ENCODE results near the gene CDK6. TPM values are rescaled to one million over a fixed set of nuclear protein-coding genes. Genes with fewer than 3 reads are reported as not detected.

Gene CDK6
- total and polyA plus RNA-seq, 2 experiments from 2014 or later, result 7.4 to 23.7 TPM

GRCh38 chr7:92716825-92717580, 119.4 kb downstream of the CDK6 start (continued):
- TF ChIP-seq, protein P1, sequence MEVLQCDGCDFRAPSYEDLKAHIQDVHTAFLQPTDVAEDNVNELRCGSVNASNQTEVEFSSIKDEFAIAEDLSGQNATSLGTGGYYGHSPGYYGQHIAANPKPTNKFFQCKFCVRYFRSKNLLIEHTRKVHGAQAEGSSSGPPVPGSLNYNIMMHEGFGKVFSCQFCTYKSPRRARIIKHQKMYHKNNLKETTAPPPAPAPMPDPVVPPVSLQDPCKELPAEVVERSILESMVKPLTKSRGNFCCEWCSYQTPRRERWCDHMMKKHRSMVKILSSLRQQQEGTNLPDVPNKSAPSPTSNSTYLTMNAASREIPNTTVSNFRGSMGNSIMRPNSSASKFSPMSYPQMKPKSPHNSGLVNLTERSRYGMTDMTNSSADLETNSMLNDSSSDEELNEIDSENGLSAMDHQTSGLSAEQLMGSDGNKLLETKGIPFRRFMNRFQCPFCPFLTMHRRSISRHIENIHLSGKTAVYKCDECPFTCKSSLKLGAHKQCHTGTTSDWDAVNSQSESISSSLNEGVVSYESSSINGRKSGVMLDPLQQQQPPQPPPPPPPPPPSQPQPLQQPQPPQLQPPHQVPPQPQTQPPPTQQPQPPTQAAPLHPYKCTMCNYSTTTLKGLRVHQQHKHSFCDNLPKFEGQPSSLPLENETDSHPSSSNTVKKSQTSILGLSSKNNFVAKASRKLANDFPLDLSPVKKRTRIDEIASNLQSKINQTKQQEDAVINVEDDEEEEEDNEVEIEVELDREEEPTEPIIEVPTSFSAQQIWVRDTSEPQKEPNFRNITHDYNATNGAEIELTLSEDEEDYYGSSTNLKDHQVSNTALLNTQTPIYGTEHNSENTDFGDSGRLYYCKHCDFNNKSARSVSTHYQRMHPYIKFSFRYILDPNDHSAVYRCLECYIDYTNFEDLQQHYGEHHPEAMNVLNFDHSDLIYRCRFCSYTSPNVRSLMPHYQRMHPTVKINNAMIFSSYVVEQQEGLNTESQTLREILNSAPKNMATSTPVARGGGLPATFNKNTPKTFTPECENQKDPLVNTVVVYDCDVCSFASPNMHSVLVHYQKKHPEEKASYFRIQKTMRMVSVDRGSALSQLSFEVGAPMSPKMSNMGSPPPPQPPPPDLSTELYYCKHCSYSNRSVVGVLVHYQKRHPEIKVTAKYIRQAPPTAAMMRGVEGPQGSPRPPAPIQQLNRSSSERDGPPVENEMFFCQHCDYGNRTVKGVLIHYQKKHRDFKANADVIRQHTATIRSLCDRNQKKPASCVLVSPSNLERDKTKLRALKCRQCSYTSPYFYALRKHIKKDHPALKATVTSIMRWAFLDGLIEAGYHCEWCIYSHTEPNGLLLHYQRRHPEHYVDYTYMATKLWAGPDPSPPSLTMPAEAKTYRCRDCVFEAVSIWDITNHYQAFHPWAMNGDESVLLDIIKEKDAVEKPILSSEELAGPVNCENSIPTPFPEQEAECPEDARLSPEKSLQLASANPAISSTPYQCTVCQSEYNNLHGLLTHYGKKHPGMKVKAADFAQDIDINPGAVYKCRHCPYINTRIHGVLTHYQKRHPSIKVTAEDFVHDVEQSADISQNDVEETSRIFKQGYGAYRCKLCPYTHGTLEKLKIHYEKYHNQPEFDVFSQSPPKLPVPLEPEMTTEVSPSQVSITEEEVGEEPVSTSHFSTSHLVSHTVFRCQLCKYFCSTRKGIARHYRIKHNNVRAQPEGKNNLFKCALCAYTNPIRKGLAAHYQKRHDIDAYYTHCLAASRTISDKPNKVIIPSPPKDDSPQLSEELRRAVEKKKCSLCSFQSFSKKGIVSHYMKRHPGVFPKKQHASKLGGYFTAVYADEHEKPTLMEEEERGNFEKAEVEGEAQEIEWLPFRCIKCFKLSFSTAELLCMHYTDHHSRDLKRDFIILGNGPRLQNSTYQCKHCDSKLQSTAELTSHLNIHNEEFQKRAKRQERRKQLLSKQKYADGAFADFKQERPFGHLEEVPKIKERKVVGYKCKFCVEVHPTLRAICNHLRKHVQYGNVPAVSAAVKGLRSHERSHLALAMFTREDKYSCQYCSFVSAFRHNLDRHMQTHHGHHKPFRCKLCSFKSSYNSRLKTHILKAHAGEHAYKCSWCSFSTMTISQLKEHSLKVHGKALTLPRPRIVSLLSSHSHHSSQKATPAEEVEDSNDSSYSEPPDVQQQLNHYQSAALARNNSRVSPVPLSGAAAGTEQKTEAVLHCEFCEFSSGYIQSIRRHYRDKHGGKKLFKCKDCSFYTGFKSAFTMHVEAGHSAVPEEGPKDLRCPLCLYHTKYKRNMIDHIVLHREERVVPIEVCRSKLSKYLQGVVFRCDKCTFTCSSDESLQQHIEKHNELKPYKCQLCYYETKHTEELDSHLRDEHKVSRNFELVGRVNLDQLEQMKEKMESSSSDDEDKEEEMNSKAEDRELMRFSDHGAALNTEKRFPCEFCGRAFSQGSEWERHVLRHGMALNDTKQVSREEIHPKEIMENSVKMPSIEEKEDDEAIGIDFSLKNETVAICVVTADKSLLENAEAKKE (CRISPR knock-in tag; IDR thresholded peaks at IDR 0.05), result no peak
- TF ChIP-seq CREB1 (CRISPR knock-in tag; IDR thresholded peaks at IDR 0.05; ENCODE audit: low read depth), result no peak
- TF ChIP-seq ZNF331 (CRISPR knock-in tag; IDR thresholded peaks at IDR 0.05; ENCODE audit: low read depth), result no peak
- TF ChIP-seq EZH2 (IDR thresholded peaks at IDR 0.05; ENCODE audit: low read depth, unreplicated experiment), result no peak
- TF ChIP-seq STAT1 (IDR thresholded peaks at IDR 0.05; ENCODE audit: unreplicated experiment), result no peak

GRCh38 chr7:92715963-92716362, 120.4 kb downstream of the CDK6 start:
- H3K27ac Mint-ChIP-seq, result no peak overlapping the region
- H3K27ac ChIP-seq (ENCODE audit: low read depth), result no peak overlapping the region
- no peak for ATAC-seq
- no peak for TF ChIP-seq STAT1 (IDR thresholded peaks at IDR 0.05; ENCODE audit: unreplicated experiment)
- TF ChIP-seq JUNB (IDR thresholded peaks at IDR 0.05; ENCODE audit: unreplicated experiment), result no peak
- no peak for TF ChIP-seq ETS1 (IDR thresholded peaks at IDR 0.05)
- TF ChIP-seq, protein P2, sequence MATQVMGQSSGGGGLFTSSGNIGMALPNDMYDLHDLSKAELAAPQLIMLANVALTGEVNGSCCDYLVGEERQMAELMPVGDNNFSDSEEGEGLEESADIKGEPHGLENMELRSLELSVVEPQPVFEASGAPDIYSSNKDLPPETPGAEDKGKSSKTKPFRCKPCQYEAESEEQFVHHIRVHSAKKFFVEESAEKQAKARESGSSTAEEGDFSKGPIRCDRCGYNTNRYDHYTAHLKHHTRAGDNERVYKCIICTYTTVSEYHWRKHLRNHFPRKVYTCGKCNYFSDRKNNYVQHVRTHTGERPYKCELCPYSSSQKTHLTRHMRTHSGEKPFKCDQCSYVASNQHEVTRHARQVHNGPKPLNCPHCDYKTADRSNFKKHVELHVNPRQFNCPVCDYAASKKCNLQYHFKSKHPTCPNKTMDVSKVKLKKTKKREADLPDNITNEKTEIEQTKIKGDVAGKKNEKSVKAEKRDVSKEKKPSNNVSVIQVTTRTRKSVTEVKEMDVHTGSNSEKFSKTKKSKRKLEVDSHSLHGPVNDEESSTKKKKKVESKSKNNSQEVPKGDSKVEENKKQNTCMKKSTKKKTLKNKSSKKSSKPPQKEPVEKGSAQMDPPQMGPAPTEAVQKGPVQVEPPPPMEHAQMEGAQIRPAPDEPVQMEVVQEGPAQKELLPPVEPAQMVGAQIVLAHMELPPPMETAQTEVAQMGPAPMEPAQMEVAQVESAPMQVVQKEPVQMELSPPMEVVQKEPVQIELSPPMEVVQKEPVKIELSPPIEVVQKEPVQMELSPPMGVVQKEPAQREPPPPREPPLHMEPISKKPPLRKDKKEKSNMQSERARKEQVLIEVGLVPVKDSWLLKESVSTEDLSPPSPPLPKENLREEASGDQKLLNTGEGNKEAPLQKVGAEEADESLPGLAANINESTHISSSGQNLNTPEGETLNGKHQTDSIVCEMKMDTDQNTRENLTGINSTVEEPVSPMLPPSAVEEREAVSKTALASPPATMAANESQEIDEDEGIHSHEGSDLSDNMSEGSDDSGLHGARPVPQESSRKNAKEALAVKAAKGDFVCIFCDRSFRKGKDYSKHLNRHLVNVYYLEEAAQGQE (IDR thresholded peaks at IDR 0.05; ENCODE audit: unreplicated experiment), result no peak

More at GRCh38 chr7:92715963-92716362, 120.4 kb downstream of the CDK6 start:
- Mint-ChIP-seq H3K27me3 (ENCODE audit: insufficient read depth, low read depth, poor library complexity) (no peaks in the 10 kb centered on the region), H3K4me1 (peaks cover 10% of the 10 kb centered on the region; the same call in 2 of the 3 replicates), H3K36me3 (ENCODE audit: low read depth) (no peaks in the 10 kb centered on the region), H3K4me3 (no peak overlapping the region), H3K9me3 (no peaks in the 10 kb centered on the region)
- H2AFZ ChIP-seq, result no peak overlapping the region
- no peaks in the 10 kb centered on the region for H3K79me2 ChIP-seq (replicated peaks; ENCODE audit: insufficient read depth)
- H3K4me2 ChIP-seq, result no peak overlapping the region
- H3K4me3 ChIP-seq, result no peak overlapping the region
- no peak for DNase-seq (ENCODE audit: low spot score)
- H3K4me1 ChIP-seq (ENCODE audit: insufficient read depth), result peaks cover 4% of the 10 kb centered on the region; the same call in 1 of the 2 replicates
- H3F3A ChIP-seq (replicated peaks; ENCODE audit: low read depth), result no peaks in the 10 kb centered on the region
- H3K9me2 ChIP-seq (ENCODE audit: insufficient read depth), result no peaks in the 10 kb centered on the region
- H3K36me3 ChIP-seq (ENCODE audit: insufficient read depth), result no peaks in the 10 kb centered on the region
- no peaks in the 10 kb centered on the region for H3K27me3 ChIP-seq (ENCODE audit: insufficient read depth)
- H4K20me1 ChIP-seq (replicated peaks; ENCODE audit: insufficient read depth), result no peaks in the 10 kb centered on the region
